Retinal pigment epithelial cell (primary cell): ENCODE results near the gene CDK11A.

Source experiments
- DNase-seq: peaks from one replicate; pipeline ENCODE4 v3.0.0-alpha.2; 2010; ENCODE audit warnings: low read depth
- H3K4me3 ChIP-seq: 2 replicates; pipeline ENCODE4 v1.5.1; 2011; ENCODE audit warnings: mild to moderate bottlenecking, low read length, control low read depth, moderate library complexity
- TF ChIP-seq, protein P1 (sequence below): conservative IDR thresholded peaks from 2 replicates; pipeline ENCODE4 v1.5.1; 2011; ENCODE audit warnings: low read depth, low read length, control low read depth, inconsistent platforms

The CDK11A gene

DNA sequence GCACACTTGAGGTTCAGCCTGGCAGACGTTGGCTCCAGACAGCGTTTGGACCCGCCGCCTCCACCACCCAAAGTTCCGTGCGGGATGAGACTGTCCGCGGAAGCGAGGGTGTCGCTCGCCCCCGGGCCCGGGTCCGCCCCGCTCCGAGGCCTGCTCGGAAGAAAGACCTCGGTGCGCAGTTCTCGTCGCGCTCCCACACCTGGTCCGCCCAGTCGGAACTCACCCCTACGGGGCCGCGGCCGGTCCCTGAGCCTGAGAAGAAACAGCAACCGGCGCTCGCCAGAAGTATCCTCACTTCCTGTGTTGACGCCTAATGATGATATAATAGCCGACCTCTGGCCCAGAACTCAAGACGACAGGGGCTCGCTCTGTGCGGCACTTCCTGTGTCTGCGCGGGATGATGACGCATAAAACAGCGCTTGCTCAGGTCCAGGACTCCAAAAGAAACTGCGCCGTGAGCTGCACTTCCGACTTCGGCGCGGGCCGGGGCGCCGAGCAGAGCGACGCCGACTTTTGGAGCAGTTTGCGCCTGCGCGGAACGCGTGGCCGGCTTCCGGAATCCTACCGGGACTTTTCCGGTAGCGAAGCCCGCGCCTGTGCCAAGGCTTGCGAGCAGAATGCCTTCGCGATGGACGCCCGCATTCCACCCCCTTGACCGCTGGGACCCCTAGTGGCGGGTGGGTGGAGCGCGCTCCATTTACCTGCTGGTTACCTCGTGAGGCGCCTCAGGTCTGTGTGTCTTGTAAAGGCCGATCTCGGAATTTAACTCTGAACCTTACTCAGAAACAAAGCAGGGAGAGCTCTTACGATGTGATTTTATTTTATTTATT is at the start of gene CDK11A:
CDK11A (minus strand) TSS at position 323 of the 830 bp plus-strand sequence. CDS start 1,539 bp downstream, outside the sequence.
- TF ChIP-seq, protein P1, sequence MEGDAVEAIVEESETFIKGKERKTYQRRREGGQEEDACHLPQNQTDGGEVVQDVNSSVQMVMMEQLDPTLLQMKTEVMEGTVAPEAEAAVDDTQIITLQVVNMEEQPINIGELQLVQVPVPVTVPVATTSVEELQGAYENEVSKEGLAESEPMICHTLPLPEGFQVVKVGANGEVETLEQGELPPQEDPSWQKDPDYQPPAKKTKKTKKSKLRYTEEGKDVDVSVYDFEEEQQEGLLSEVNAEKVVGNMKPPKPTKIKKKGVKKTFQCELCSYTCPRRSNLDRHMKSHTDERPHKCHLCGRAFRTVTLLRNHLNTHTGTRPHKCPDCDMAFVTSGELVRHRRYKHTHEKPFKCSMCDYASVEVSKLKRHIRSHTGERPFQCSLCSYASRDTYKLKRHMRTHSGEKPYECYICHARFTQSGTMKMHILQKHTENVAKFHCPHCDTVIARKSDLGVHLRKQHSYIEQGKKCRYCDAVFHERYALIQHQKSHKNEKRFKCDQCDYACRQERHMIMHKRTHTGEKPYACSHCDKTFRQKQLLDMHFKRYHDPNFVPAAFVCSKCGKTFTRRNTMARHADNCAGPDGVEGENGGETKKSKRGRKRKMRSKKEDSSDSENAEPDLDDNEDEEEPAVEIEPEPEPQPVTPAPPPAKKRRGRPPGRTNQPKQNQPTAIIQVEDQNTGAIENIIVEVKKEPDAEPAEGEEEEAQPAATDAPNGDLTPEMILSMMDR, result peak; percentile 25
- H3K4me3 ChIP-seq, result peak within 1 kb of the TSS; percentile 69
- peak; percentile 99 for DNase-seq

DNA sequence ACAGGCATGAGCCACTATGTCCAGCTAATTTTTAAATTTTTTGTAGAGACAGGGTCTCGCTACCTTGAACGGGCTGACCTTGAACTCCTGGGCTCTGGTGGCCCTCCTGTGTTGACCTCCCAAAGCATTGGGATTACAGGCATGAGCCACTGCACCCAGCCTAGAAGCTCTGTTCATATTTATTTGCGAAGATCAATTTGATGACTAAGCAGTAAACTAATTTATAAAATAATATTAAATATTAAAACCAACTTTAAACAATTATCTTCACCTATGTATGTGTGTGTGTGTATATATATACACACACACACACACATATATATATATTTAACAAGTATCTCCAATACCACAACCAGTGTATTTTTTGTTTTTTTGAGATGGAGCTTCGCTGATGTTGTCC is 49.7 kb upstream of the CDK11A start:
- no peak overlapping the region for H3K4me3 ChIP-seq
- DNase-seq, result no peak
- TF ChIP-seq, protein P1, result no peak

DNA sequence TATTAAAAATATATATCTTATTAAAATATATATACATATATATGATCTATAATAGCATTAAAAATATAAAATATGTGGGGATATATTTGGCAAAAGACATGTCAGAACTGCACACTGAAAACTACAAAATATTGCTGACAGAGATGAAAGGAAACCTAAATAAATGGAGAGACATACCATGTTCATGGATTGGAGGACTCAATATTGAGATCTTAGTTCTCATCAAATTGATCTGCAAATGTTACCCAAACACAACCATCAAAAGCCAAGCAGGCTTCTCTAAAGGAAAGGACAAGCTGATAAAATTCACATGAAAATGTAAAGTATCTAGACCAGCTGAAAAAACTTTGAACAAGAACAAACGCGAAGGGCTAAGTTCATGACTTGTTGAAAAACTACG is 46.9 kb upstream of the CDK11A start:
- DNase-seq, result no peak
- no peak overlapping the region for H3K4me3 ChIP-seq
- TF ChIP-seq, protein P1, result no peak

DNA sequence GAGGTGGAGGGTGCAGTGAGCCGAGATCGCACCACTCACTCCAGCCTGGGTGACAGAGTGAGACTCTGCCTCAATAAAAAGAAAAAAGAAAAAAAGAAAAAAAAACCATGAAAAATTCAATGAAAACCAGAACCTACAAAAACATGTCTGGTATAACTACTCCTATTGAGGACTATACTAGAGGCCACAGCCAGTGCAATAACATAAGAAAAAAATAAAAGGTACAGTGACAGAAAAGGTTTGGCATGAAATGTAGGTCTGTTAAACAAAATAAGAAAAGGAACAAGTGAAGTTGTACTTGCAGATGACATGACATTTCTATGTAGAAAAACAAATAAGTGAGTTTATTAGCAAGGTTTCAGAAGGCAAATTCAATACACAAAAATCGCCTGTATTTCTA is 45.9 kb upstream of the CDK11A start:
- TF ChIP-seq, protein P1, result no peak
- no peak for DNase-seq
- no peak overlapping the region for H3K4me3 ChIP-seq

DNA sequence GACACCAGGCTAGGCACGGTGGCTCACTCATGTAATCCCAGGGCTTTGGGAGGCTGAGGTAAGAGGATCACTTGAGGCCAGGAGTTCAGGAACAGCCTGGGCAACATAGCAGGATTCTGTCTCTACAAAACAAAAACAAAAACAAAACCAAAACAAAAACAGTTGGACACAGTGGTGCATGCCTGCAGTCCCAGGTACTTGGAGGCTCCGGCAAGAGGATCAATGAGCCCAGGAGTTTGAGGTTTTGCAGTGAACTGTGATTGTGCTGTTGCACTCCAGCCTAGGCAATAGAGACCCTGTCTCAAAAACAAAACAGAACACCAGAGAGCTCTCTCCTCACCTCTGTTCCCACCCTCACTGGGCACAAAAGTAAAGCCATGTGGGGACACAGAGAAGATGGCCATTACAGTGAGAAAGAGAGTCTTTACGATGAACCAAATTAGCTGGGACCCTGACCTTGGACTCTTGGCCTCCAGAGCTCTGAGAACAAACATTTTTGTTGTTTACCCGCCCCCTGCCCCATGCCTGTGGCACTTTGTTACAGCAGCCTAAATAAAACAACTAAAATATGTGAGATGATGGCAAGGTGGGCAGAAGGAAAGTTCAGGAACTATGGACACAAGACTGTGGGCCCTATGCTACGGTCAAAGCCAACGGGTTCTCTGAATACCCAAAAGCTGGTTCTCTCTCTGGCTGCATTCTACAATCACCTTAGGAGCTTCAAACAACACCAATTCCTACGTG is 44.3 kb upstream of the CDK11A start:
- H3K4me3 ChIP-seq, result no peak overlapping the region
- TF ChIP-seq, protein P1, result no peak
- DNase-seq, result no peak

DNA sequence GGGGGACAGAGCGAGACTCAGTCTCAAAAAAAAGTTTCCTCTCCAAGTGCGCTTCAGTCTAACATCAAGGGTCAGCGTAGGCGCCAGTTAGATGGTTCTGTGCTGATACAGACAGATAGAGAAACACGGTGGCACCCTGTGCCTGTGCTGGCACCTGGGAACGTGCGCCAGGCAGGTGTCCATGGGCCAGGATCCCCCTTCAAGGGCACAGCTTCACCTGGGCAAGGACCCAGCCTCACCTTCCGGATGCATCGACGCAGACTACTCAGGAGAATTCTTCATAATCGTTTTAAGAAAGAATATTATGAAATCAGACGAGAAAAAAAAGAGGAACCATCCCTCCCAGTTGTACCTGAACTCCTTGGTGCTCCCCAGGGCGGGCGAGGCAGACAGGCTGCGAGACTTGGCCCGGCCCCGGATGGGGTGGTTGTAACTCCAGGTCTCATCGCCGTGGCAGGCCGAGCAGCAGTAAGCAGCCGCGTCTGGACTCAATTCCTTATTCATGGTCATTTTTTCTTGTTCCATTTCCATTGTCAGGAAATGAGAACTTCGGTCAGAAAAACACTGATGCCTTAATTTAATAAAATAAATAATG is 40.8 kb upstream of the CDK11A start:
- no peak for DNase-seq

More for the DNA sequence above, 40.8 kb upstream of the CDK11A start:
- TF ChIP-seq, protein P1, result no peak
- H3K4me3 ChIP-seq, result no peak overlapping the region
